ENCODE results near the gene NR2F1-AS1. TPM values are rescaled to one million over a fixed set of nuclear protein-coding genes. Genes with fewer than 3 reads are reported as not detected.
"Not testable (repeated sequence)": the region's sequence is repeated elsewhere in the genome, so short reads cannot be mapped to it uniquely, and the experiment has no call there.

Gene NR2F1-AS1
- total RNA-seq, 1 experiment from 2014 or later: 1.5 TPM

DNA sequence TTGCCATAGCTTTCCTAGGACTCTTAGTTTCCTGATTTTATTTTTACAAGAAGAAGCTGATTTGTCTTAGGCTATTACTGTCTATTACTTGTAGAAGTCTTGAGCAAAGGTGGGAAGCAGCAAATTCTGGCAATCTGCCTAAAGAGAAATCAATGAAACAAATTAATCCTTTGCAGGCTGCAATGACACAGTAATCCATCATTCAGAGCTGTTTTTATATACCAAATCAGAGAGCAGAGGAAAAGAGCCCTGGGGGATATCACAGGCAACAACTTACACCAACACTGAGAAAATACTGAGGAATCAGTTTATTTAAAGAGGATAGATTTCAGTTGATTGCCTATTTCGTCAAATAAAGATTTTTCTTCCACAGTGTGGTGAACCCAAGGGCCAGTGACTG lies 13.6 kb downstream of the NR2F1-AS1 start:
- H3K27ac Mint-ChIP-seq: no peak overlapping the region
- no peak for DNase-seq (ENCODE audit: low spot score)
- CTCF ChIA-PET: no interaction called here
- H3K9me3 Mint-ChIP-seq: no peaks in the 10 kb centered on the region
- TF ChIP-seq, protein P1, sequence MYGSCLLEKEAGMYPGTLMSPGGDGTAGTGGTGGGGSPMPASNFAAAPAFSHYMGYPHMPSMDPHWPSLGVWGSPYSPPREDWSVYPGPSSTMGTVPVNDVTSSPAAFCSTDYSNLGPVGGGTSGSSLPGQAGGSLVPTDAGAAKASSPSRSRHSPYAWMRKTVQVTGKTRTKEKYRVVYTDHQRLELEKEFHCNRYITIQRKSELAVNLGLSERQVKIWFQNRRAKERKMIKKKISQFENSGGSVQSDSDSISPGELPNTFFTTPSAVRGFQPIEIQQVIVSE (CRISPR knock-in tag; IDR thresholded peaks at IDR 0.05; ENCODE audit: borderline replicate concordance): no peak
- no peak for TF ChIP-seq RELA (CRISPR knock-in tag; IDR thresholded peaks at IDR 0.05; ENCODE audit: borderline replicate concordance)
- ATAC-seq: no peak
- H3K36me3 Mint-ChIP-seq: no peaks in the 10 kb centered on the region
- peaks cover 26% of the 10 kb centered on the region for H3K4me1 Mint-ChIP-seq
- no peak overlapping the region for H3K4me3 Mint-ChIP-seq
- POLR2A ChIA-PET: no interaction called here
- H3K27me3 Mint-ChIP-seq (ENCODE audit: low read depth): peaks cover 11% of the 10 kb centered on the region

DNA sequence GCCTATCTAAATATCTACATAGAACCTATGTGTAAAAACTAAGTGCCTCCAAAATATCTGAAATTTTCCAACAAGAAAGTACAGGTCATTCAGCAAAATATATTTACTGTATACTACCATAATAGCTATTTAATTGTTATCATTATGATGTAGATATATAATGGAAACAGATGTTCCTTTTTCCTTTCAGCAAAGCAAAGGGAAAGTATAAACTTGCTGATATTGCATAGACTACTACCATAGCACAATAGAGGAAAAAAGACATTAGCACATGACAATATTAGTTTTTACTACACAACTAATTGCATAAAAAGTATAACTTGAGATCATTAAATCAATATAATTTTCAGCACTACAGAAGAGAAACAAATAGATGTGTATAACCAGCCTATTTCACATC lies 14.9 kb downstream of the NR2F1-AS1 start:
- no peak overlapping the region for H3K4me3 Mint-ChIP-seq
- H3K27ac Mint-ChIP-seq: no peak overlapping the region
- H3K27me3 Mint-ChIP-seq (ENCODE audit: low read depth): peaks cover 11% of the 10 kb centered on the region
- no peaks in the 10 kb centered on the region for H3K36me3 Mint-ChIP-seq
- DNase-seq (ENCODE audit: low spot score) (no peak), ATAC-seq (no peak)
- CTCF ChIA-PET: no interaction called here
- H3K9me3 Mint-ChIP-seq: no peaks in the 10 kb centered on the region
- TF ChIP-seq SP1 (CRISPR knock-in tag; conservative IDR thresholded peaks at IDR 0.05) (no peak), NR2C2 (CRISPR knock-in tag; IDR thresholded peaks at IDR 0.05) (no peak), ZNF232 (CRISPR knock-in tag; IDR thresholded peaks at IDR 0.05) (no peak), ZNF219 (CRISPR knock-in tag; IDR thresholded peaks at IDR 0.05; ENCODE audit: borderline replicate concordance) (no peak), PRRX2 (CRISPR knock-in tag; IDR thresholded peaks at IDR 0.05) (no peak), ZNF121 (CRISPR knock-in tag; IDR thresholded peaks at IDR 0.05) (no peak)
- TF ChIP-seq, protein P2, sequence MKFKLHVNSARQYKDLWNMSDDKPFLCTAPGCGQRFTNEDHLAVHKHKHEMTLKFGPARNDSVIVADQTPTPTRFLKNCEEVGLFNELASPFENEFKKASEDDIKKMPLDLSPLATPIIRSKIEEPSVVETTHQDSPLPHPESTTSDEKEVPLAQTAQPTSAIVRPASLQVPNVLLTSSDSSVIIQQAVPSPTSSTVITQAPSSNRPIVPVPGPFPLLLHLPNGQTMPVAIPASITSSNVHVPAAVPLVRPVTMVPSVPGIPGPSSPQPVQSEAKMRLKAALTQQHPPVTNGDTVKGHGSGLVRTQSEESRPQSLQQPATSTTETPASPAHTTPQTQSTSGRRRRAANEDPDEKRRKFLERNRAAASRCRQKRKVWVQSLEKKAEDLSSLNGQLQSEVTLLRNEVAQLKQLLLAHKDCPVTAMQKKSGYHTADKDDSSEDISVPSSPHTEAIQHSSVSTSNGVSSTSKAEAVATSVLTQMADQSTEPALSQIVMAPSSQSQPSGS (CRISPR knock-in tag; IDR thresholded peaks at IDR 0.05; ENCODE audit: borderline replicate concordance, low read depth): no peak
- TF ChIP-seq, protein P3, sequence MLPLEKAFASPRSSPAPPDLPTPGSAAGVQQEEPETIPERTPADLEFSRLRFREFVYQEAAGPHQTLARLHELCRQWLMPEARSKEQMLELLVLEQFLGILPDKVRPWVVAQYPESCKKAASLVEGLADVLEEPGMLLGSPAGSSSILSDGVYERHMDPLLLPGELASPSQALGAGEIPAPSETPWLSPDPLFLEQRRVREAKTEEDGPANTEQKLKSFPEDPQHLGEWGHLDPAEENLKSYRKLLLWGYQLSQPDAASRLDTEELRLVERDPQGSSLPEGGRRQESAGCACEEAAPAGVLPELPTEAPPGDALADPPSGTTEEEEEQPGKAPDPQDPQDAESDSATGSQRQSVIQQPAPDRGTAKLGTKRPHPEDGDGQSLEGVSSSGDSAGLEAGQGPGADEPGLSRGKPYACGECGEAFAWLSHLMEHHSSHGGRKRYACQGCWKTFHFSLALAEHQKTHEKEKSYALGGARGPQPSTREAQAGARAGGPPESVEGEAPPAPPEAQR (CRISPR knock-in tag; IDR thresholded peaks at IDR 0.05): no peak
- H3K4me1 Mint-ChIP-seq: peaks cover 15% of the 10 kb centered on the region
- POLR2A ChIA-PET: no interaction called here

DNA sequence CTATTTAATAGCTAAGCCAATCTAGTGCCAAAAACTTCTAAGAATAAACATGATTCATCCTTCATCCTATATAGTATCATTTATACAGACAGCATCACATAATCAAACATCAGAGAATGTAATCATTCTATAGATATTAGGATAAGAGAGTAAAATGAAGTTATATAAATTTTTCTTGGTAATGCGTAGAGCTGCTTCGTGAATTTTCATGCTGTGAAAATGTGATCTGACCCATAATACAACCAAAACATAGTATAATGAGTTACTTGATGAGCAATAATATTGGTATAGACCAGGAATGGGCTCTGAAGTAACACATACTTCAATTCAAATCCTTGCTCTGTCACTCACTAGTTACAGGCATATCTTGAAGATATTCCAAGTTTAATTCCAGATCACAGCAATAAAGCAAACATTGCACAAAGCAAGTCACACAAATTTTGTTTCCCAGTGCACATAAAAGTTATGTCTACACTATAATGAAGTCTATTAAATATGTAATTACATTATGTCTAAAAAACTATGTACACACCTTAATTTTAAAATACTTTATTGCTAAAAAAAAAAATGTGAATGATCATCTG lies 23.9 kb downstream of the NR2F1-AS1 start:
- Mint-ChIP-seq H3K4me1 (no peaks in the 10 kb centered on the region), H3K4me3 (no peak overlapping the region), H3K27me3 (ENCODE audit: low read depth) (no peaks in the 10 kb centered on the region), H3K27ac (no peak overlapping the region), H3K36me3 (no peaks in the 10 kb centered on the region), H3K9me3 (no peaks in the 10 kb centered on the region)
- ChIA-PET CTCF (no interaction called here), POLR2A (no interaction called here)
- ATAC-seq (no peak), DNase-seq (ENCODE audit: low spot score) (no peak)
- no peak for TF ChIP-seq MXD4 (CRISPR knock-in tag; IDR thresholded peaks at IDR 0.05; ENCODE audit: borderline replicate concordance)
- TF ChIP-seq NFYB (CRISPR knock-in tag; conservative IDR thresholded peaks at IDR 0.05; ENCODE audit: low read depth): no peak
- TF ChIP-seq, protein P4, sequence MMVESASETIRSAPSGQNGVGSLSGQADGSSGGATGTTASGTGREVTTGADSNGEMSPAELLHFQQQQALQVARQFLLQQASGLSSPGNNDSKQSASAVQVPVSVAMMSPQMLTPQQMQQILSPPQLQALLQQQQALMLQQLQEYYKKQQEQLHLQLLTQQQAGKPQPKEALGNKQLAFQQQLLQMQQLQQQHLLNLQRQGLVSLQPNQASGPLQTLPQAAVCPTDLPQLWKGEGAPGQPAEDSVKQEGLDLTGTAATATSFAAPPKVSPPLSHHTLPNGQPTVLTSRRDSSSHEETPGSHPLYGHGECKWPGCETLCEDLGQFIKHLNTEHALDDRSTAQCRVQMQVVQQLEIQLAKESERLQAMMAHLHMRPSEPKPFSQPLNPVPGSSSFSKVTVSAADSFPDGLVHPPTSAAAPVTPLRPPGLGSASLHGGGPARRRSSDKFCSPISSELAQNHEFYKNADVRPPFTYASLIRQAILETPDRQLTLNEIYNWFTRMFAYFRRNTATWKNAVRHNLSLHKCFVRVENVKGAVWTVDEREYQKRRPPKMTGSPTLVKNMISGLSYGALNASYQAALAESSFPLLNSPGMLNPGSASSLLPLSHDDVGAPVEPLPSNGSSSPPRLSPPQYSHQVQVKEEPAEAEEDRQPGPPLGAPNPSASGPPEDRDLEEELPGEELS (CRISPR knock-in tag; IDR thresholded peaks at IDR 0.05): no peak
- TF ChIP-seq, protein P5, sequence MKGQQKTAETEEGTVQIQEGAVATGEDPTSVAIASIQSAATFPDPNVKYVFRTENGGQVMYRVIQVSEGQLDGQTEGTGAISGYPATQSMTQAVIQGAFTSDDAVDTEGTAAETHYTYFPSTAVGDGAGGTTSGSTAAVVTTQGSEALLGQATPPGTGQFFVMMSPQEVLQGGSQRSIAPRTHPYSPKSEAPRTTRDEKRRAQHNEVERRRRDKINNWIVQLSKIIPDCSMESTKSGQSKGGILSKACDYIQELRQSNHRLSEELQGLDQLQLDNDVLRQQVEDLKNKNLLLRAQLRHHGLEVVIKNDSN (CRISPR knock-in tag; IDR thresholded peaks at IDR 0.05): no peak
- TF ChIP-seq ZNF219 (CRISPR knock-in tag; IDR thresholded peaks at IDR 0.05; ENCODE audit: borderline replicate concordance): no peak
- TF ChIP-seq NR3C1 (CRISPR knock-in tag; conservative IDR thresholded peaks at IDR 0.05; ENCODE audit: low read depth): no peak

DNA sequence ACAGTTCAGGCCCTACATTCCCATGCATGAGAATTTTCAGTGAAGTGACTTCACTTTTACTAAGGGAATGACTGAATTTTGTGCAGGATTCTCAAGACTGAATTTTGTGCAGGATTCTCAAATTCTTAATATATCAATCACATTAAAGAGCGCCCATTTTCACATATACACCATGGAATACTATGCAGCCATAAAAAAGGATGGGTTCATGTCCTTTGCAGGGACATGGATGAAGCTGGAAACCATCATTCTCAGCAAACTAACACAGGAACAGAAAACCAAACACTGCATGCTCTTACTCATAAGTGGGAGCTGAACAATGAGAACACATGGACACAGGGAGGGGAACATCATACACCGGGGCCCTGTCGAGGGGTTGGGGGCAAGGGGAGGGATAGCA lies 31.4 kb downstream of the NR2F1-AS1 start:
- H3K27ac Mint-ChIP-seq; H3K36me3 Mint-ChIP-seq; H3K27me3 Mint-ChIP-seq (ENCODE audit: low read depth); H3K4me1 Mint-ChIP-seq; DNase-seq (ENCODE audit: low spot score); ATAC-seq; H3K4me3 Mint-ChIP-seq; H3K9me3 Mint-ChIP-seq; CTCF ChIA-PET; POLR2A ChIA-PET: not testable (repeated sequence)
